Measurements from ENCODE around the gene CHD6. TPM values are rescaled to one million over a fixed set of nuclear protein-coding genes. Genes with fewer than 3 reads are reported as not detected.

CHD6 gene
- total and polyA plus RNA-seq, 8 donors: 27.7 to 68.6 (median 52.4) TPM

DNA sequence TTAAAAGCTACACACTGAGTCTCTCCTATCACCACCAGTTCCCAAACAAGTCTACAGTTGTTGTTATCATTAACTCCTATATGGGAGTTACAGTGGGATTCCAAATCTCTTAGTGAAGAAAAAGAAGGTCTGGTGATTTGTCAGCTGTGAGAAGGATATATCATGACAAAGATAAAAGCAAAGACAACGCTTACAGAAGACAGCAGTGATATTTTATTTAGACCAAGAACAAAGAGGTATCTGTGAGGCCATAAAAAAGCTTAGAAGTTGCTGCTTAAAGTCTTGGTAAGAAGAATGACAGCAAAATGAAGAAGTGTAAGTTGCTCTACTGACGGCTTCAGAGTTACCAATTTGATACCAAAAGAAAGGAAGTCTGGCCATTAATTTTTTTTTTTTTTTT, 47.2 kb downstream of the CHD6 start:
- intact Hi-C loops (cut with DNase I): no loop called here
- no peak overlapping the region for H3K4me3 ChIP-seq
- no peaks in the 10 kb centered on the region for H3K27me3 ChIP-seq
- H3K9me3 ChIP-seq: peaks cover 0 to 7% of the 10 kb centered on the region in 2 donors
- H3K36me3 ChIP-seq: no peaks in the 10 kb centered on the region
- ATAC-seq: no peak
- no peak for TF ChIP-seq CTCF (IDR thresholded peaks at IDR 0.05)
- H3K27ac ChIP-seq: no peak overlapping the region
- H3K4me1 ChIP-seq: peaks cover 0 to 18% of the 10 kb centered on the region in 2 donors
- DNase-seq: no peak

GRCh38 chr20:41570557-41570956, 47.6 kb downstream of the CHD6 start:
- H3K27ac ChIP-seq: no peak overlapping the region
- H3K36me3 ChIP-seq: no peaks in the 10 kb centered on the region
- TF ChIP-seq CTCF (IDR thresholded peaks at IDR 0.05): no peak
- no peaks in the 10 kb centered on the region for H3K27me3 ChIP-seq
- ATAC-seq: no peak
- no peak overlapping the region for H3K4me3 ChIP-seq
- H3K4me1 ChIP-seq: peaks cover 0 to 18% of the 10 kb centered on the region in 2 donors
- peaks cover 0 to 7% of the 10 kb centered on the region in 2 donors for H3K9me3 ChIP-seq
- no peak for DNase-seq
- intact Hi-C loops (cut with DNase I): no loop called here

GRCh38 chr20:41567615-41568014, 50.6 kb downstream of the CHD6 start:
- no peak for TF ChIP-seq CTCF (IDR thresholded peaks at IDR 0.05)
- DNase-seq: no peak
- Histone ChIP-seq H3K4me3 (no peak overlapping the region), H3K27ac (no peak overlapping the region), H3K36me3 (no peaks in the 10 kb centered on the region), H3K9me3 (no peaks in the 10 kb centered on the region), H3K4me1 (peaks cover 0 to 6% of the 10 kb centered on the region in 2 donors), H3K27me3 (no peaks in the 10 kb centered on the region)
- ATAC-seq: no peak
- intact Hi-C loops (cut with DNase I): no loop called here

DNA sequence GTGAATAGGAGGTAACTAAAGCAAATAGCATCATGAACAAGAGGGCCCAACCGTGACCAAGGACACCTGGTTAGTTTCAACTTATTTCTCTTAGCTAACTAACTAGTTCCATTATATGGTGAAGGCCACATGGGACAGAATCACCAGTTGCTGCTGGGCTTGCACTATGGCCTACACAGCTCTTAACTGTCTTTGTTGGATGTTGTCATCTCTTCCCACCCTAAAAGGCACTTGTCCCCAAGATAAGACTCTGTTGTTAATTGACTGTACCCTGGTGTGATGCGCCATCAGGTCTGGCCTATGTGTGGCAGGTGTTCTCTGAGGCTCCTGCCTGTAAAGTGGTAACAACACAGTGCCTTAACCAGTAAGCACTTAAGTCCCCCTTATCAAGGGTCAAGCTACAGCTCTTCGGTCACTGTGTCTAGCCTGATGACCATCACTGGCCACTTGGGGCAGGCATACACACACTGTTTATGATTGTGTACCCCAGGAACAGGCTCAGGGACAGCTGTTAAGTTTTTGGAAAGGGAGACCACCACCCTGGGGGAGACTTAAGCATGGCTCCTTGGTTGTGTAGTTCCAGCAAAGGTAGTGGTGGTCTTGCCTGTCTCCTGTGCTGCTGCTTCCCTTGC, 51.2 kb downstream of the CHD6 start:
- Histone ChIP-seq H3K27me3 (no peaks in the 10 kb centered on the region), H3K4me3 (no peak overlapping the region), H3K27ac (no peak overlapping the region), H3K36me3 (no peaks in the 10 kb centered on the region), H3K9me3 (no peaks in the 10 kb centered on the region), H3K4me1 (peaks cover 0 to under 1% of the 10 kb centered on the region in 2 donors)
- ATAC-seq (no peak), DNase-seq (no peak)
- intact Hi-C loops (cut with DNase I): no loop called here
- no peak for TF ChIP-seq CTCF (IDR thresholded peaks at IDR 0.05)

- H3K27me3 ChIP-seq: no peaks in the 10 kb centered on the region
- no peak overlapping the region for H3K4me3 ChIP-seq
- no peaks in the 10 kb centered on the region for H3K4me1 ChIP-seq
- TF ChIP-seq CTCF (IDR thresholded peaks at IDR 0.05): no peak
- no peak for DNase-seq
- H3K27ac ChIP-seq: no peak overlapping the region
- intact Hi-C loops (cut with DNase I): no loop called here
- no peaks in the 10 kb centered on the region for H3K36me3 ChIP-seq
- no peak for ATAC-seq
- no peaks in the 10 kb centered on the region for H3K9me3 ChIP-seq
These were observed 55.1 kb downstream of the CHD6 start for GRCh38 chr20:41563087-41563486.
